Ovary (tissue), 9 donors: Measurements from ENCODE around the gene FRMD4A. TPM values are rescaled to one million over a fixed set of nuclear protein-coding genes. Genes with fewer than 3 reads are reported as not detected.

Experiments used
- DNase-seq, 5 donors: peaks; one replicate each; pipeline ENCODE4 v3.0.0-alpha.2; 2019 to 2020
- H3K27ac ChIP-seq, 2 donors: fragments of 200-600 bp; one replicate each; pipeline versions ENCODE4 v1.5.1 to v1.8.0; 2019 to 2022
- H3K27me3 ChIP-seq: fragments of 200-600 bp; one replicate; pipeline ENCODE4 v1.8.0; 2022
- H3K36me3 ChIP-seq: fragments of 200-600 bp; sonication (generic); one replicate; pipeline ENCODE4 v1.5.1; 2019
- H3K4me1 ChIP-seq: one replicate; pipeline ENCODE4 v1.8.1; 2013; ENCODE audit warnings: mild to moderate bottlenecking, moderate library complexity; ENCODE audit not compliant: insufficient read depth
- H3K4me3 ChIP-seq: fragments of 200-600 bp; sonication (generic); one replicate; pipeline ENCODE4 v1.5.1; 2017
- H3K9me3 ChIP-seq, 2 donors: fragments of 200-600 bp in 1 of 2; sonication (generic) in 1 of 2; one replicate each; pipeline versions ENCODE4 v1.5.1 to v1.8.1; 2013 to 2019; ENCODE audit warnings: mild to moderate bottlenecking in 1 of 2, moderate library complexity in 1 of 2
- CTCF ChIP-seq, 3 donors: fragments of 450-650 bp in 2 of 3; fragments of 200-600 bp in 1 of 3; IDR thresholded peaks; one replicate each; pipeline versions ENCODE4 v1.5.1 to v1.8.0; 2016 to 2022; ENCODE audit warnings: antibody characterized with exemption in 3 of 3, mild to moderate bottlenecking in 1 of 3
- EP300 ChIP-seq: sonication (generic); formaldehyde crosslinking; IDR thresholded peaks from one replicate; pipeline ENCODE4 v1.6.1; 2017; ENCODE audit warnings: antibody characterized with exemption
- POLR2A ChIP-seq: fragments of 450-650 bp; IDR thresholded peaks from one replicate; pipeline ENCODE4 v1.6.1; 2017; ENCODE audit warnings: antibody characterized with exemption, mild to moderate bottlenecking, moderate library complexity
- WGBS, 3 donors: extraction: QIAGEN DNeasy Blood & Tissue Kit in 1 of 3; methylation state at CpG; one replicate each; pipeline versions ENCODE4 v1.1.5 to v1.1.7; 2013 to 2017; 5-methylcytosine and 5-hydroxymethylcytosine counted together
- intact Hi-C, 4 donors: fragments of 100-400 bp; cut with DNase I; formaldehyde crosslinking; loops; one replicate each; pipeline versions ENCODE4 v1.11.0 to v1.15.1; 2022 to 2023
- polyA plus RNA-seq, 2 donors: library from polyadenylated mRNA; stranded (reverse); fragments of 200-250 nt in 1 of 2; fragments of 350-450 nt in 1 of 2; fragmentation: Illumina TruSeq in 1 of 2; extraction: RNeasy Lipid Tissue Mini Kit (QIAGEN cat#74804) in 1 of 2; gene quantifications; one replicate each; pipeline ENCODE4 v1.2.3, GENCODE V29; 2013 to 2014
- total RNA-seq, 7 donors: library from RNA; depleted of rRNA in 2 of 7; stranded (reverse); fragments of >200 nt in 2 of 7; fragmentation: NEBNext Ultra II Directional in 3 of 7; extraction: Animal tissue kit (Norgen Biotek cat#: 25700) in 3 of 7; gene quantifications; one replicate each; pipeline versions ENCODE4 v1.1.0 to v1.2.4, GENCODE V29; 2016 to 2023
- donor health status: DM: no; HTN: no; CAD: no; lungs with moderate emphysema.
- donor health status: DM: no; HTN: no; CAD: no.
- donor health status: Bipolar disorder and iron deficiency.
- donor health status: DM: yes; HTN: yes; CAD: no.
- donor health status: DM: no; HTN: no; CAD: no.
- donor health status: DM: yes; HTN: yes; CAD: no.

The FRMD4A gene
- total and polyA plus RNA-seq, 9 donors, result 5.5 to 24.7 (median 11.3) TPM

- DNase-seq, result no peak
Measured at GRCh38 chr10:13795653-13796555, 534.8 kb downstream of the FRMD4A start.

GRCh38 chr10:13794992-13795612 is 535.6 kb downstream of the FRMD4A start:
- TF ChIP-seq EP300 (no peak), POLR2A (no peak), CTCF (IDR thresholded peaks at IDR 0.05) (no peak)
- H3K4me1 ChIP-seq, result no peaks in the 10 kb centered on the region
- WGBS, 3 donors, result 87 to 88% (median 87%) methylated on average over 6 of the region's 6 CpGs
- H3K36me3 ChIP-seq, result no peaks in the 10 kb centered on the region
- H3K4me3 ChIP-seq, result no peak overlapping the region
- H3K9me3 ChIP-seq, result no peaks in the 10 kb centered on the region
- intact Hi-C loops, result loop anchor here in 2 of 4 donors (5.0 to 10.0 kb wide), 4 partner anchors 160 to 680 kb away; no protein-coding TSS in a partner anchor
- H3K27me3 ChIP-seq, result no peaks in the 10 kb centered on the region
- H3K27ac ChIP-seq, result no peak overlapping the region
- DNase-seq, result no peak

More at GRCh38 chr10:13795653-13796555, 534.8 kb downstream of the FRMD4A start:
- Histone ChIP-seq H3K4me1 (no peaks in the 10 kb centered on the region), H3K27ac (no peak overlapping the region), H3K36me3 (no peaks in the 10 kb centered on the region), H3K27me3 (no peaks in the 10 kb centered on the region), H3K9me3 (no peaks in the 10 kb centered on the region), H3K4me3 (no peak overlapping the region)
- intact Hi-C loops, result loop anchor here in 1 of 4 donors (10.0 kb wide), 3 partner anchors 159 to 679 kb away; no protein-coding TSS in a partner anchor
- TF ChIP-seq CTCF (IDR thresholded peaks at IDR 0.05) (no peak), POLR2A (no peak), EP300 (no peak)
- WGBS, 3 donors, result 59 to 70% (median 67%) methylated on average over 9 of the region's 9 CpGs

GRCh38 chr10:13792006-13792405 is 538.7 kb downstream of the FRMD4A start:
- H3K9me3 ChIP-seq, result no peaks in the 10 kb centered on the region
- intact Hi-C loops, result loop anchor here in 2 of 4 donors (5.0 to 10.0 kb wide), 4 partner anchors 163 to 683 kb away; no protein-coding TSS in a partner anchor
- DNase-seq, result peak in 2 of 5 donors; percentile 19 to 22
- 88 to 94% (median 90%) methylated on average over 5 of the region's 5 CpGs for WGBS, 3 donors
- no peak overlapping the region for H3K4me3 ChIP-seq
- TF ChIP-seq CTCF (IDR thresholded peaks at IDR 0.05) (no peak), POLR2A (no peak), EP300 (no peak)
- peaks cover 3% of the 10 kb centered on the region for H3K4me1 ChIP-seq
- H3K27me3 ChIP-seq, result no peaks in the 10 kb centered on the region
- no peak overlapping the region for H3K27ac ChIP-seq
- H3K36me3 ChIP-seq, result no peaks in the 10 kb centered on the region

- 29 to 73% (median 36%) methylated on average over 4 of the region's 4 CpGs for WGBS, 3 donors
- no peaks in the 10 kb centered on the region for H3K27me3 ChIP-seq
- H3K36me3 ChIP-seq, result no peaks in the 10 kb centered on the region
- no peak for DNase-seq
- H3K4me1 ChIP-seq, result peaks cover 3% of the 10 kb centered on the region
- H3K4me3 ChIP-seq, result no peak overlapping the region
- intact Hi-C loops, result loop anchor here in 2 of 4 donors (5.0 to 10.0 kb wide), 4 partner anchors 163 to 683 kb away; no protein-coding TSS in a partner anchor
- H3K9me3 ChIP-seq, result no peaks in the 10 kb centered on the region
- TF ChIP-seq EP300, result no peak
- TF ChIP-seq CTCF (IDR thresholded peaks at IDR 0.05), result no peak
- no peak for TF ChIP-seq POLR2A
- no peak overlapping the region for H3K27ac ChIP-seq
Measured at GRCh38 chr10:13791483-13791882, 539.2 kb downstream of the FRMD4A start.
